ENCODE data around the gene AQP3.

Gene AQP3

DNA sequence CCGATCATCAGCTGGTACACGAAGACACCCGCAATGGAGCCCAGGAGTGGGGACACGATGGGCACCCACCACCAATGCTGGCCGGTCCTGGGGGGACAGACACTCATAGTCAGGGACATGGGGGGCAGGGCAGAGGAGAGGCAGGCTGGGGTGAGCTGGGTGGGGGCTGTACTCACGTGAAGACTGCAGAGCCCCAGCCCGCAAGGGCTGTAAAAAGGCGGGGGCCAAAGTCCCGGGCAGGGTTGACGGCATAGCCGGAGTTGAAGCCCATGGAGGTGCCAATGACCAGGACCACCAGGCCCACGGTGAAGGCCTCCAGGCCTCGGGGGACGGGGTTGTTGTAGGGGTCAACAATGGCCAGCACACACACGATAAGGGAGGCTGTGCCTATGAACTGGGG lies 5.3 kb downstream of the AQP3 start:
- no peak overlapping the region for H3K27ac ChIP-seq
- H3K4me1 ChIP-seq (ENCODE audit: low read depth, poor library complexity, severe bottlenecking) = peaks cover 23% of the 10 kb centered on the region
- 0 out of 2 replicates have a peak, but pooled peaks cover 3% of the 10 kb centered on the region for H3K79me2 ChIP-seq (ENCODE audit: insufficient read depth, low read depth)

DNA sequence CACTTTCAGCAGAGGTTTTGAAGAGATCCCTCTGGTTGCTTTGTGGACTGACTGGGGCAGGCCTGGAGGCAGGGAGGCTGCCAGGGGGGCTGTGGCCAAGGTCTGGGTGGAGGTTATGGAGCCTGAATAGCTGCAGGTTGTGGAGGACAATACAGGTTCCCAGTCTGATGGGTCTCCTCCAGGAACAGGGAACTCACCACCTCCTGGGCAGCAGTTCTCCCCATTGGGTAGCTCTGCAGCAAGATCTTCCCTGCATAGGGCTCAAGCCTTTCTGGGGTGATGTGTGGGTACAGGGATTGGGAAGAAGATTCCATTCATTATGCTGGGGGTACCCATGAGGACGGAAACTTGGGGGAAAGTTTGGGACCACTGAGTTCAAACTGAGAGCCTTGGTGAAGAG lies 6.8 kb downstream of the AQP3 start:
- Histone ChIP-seq H4K20me1 (ENCODE audit: insufficient read depth) (no peaks in the 10 kb centered on the region), H3K27me3 (ENCODE audit: insufficient read depth, low read depth) (no peaks in the 10 kb centered on the region), H3K4me1 (ENCODE audit: low read depth, poor library complexity, severe bottlenecking) (peaks cover 10% of the 10 kb centered on the region), H3K36me3 (ENCODE audit: insufficient read depth) (no peaks in the 10 kb centered on the region), H2AFZ (ENCODE audit: low read depth) (no peak overlapping the region), H3K4me2 (no peak overlapping the region), H3K9ac (no peak overlapping the region), H3K27ac (no peak overlapping the region), H3K79me2 (ENCODE audit: insufficient read depth, low read depth) (0 out of 2 replicates have a peak, but pooled peaks cover under 1% of the 10 kb centered on the region), H3K4me3 (IDR thresholded peaks at IDR 0.05; ENCODE audit: insufficient read depth, low read depth, low read length) (no peak overlapping the region)
- TF ChIP-seq, protein P1, sequence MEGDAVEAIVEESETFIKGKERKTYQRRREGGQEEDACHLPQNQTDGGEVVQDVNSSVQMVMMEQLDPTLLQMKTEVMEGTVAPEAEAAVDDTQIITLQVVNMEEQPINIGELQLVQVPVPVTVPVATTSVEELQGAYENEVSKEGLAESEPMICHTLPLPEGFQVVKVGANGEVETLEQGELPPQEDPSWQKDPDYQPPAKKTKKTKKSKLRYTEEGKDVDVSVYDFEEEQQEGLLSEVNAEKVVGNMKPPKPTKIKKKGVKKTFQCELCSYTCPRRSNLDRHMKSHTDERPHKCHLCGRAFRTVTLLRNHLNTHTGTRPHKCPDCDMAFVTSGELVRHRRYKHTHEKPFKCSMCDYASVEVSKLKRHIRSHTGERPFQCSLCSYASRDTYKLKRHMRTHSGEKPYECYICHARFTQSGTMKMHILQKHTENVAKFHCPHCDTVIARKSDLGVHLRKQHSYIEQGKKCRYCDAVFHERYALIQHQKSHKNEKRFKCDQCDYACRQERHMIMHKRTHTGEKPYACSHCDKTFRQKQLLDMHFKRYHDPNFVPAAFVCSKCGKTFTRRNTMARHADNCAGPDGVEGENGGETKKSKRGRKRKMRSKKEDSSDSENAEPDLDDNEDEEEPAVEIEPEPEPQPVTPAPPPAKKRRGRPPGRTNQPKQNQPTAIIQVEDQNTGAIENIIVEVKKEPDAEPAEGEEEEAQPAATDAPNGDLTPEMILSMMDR (conservative IDR thresholded peaks at IDR 0.05; ENCODE audit: low read depth, low read length) = no peak

More for the DNA sequence above, 5.3 kb downstream of the AQP3 start:
- Histone ChIP-seq H3K27me3 (ENCODE audit: insufficient read depth, low read depth) (no peaks in the 10 kb centered on the region), H4K20me1 (ENCODE audit: insufficient read depth) (no peaks in the 10 kb centered on the region), H3K36me3 (ENCODE audit: insufficient read depth) (no peaks in the 10 kb centered on the region), H3K4me3 (IDR thresholded peaks at IDR 0.05; ENCODE audit: insufficient read depth, low read depth, low read length) (no peak overlapping the region), H2AFZ (ENCODE audit: low read depth) (no peak overlapping the region), H3K4me2 (no peak overlapping the region), H3K9ac (no peak overlapping the region)
- TF ChIP-seq, protein P1 (conservative IDR thresholded peaks at IDR 0.05; ENCODE audit: low read depth, low read length) = no peak

DNA sequence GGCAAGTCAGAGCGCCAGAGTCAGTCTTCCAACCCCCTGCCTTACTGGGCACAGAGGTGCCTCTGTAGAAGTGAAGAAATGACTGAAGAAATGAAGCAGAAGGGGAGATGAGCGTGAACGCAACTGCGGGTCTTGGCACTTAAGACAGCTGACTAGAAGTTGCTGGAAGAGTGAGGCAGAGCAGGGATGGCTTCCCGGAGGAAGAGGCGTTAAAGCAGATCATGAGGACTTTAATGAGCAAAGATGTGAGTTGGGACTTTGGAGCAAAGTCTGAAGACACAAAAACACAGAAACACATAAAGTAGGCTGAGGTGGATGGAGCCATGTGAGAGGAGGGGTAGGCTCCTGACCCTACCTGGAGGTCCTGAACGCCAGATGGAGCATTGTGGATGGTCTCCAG lies 7.2 kb downstream of the AQP3 start:
- H4K20me1 ChIP-seq (ENCODE audit: insufficient read depth) = no peaks in the 10 kb centered on the region
- H2AFZ ChIP-seq (ENCODE audit: low read depth) = no peak overlapping the region
- TF ChIP-seq, protein P1 (conservative IDR thresholded peaks at IDR 0.05; ENCODE audit: low read depth, low read length) = no peak
- no peak overlapping the region for H3K9ac ChIP-seq
- H3K79me2 ChIP-seq (ENCODE audit: insufficient read depth, low read depth) = no peaks in the 10 kb centered on the region
- H3K27me3 ChIP-seq (ENCODE audit: insufficient read depth, low read depth) = no peaks in the 10 kb centered on the region
- no peak overlapping the region for H3K27ac ChIP-seq
- H3K4me2 ChIP-seq = no peak overlapping the region
- H3K4me3 ChIP-seq (IDR thresholded peaks at IDR 0.05; ENCODE audit: insufficient read depth, low read depth, low read length) = no peak overlapping the region
- H3K4me1 ChIP-seq (ENCODE audit: low read depth, poor library complexity, severe bottlenecking) = peaks cover 6% of the 10 kb centered on the region
- H3K36me3 ChIP-seq (ENCODE audit: insufficient read depth) = no peaks in the 10 kb centered on the region

DNA sequence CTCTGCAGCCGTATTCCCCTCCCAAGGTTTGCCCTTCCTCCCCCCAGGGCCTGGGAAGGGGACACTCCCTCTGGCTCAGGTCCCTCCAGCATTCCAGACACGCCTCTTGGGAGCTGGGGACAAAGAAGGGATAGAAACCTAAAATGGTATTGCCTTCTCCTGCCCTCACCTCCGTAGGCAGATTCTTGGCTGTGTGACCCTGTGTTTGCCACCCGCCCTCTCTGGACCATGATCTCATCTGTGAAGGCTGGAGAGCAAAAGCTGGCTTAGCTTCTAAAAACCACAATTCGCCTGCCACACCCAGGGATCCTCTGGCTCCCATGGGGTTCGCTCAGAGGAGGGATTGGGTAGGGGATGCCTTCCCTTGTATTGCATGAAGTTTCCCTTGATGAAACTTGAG lies 7.7 kb downstream of the AQP3 start:
- no peaks in the 10 kb centered on the region for H3K36me3 ChIP-seq (ENCODE audit: insufficient read depth)
- no peak overlapping the region for H3K9ac ChIP-seq
- TF ChIP-seq, protein P1 (conservative IDR thresholded peaks at IDR 0.05; ENCODE audit: low read depth, low read length) = no peak
- H3K4me2 ChIP-seq = no peak overlapping the region
- H3K4me3 ChIP-seq (IDR thresholded peaks at IDR 0.05; ENCODE audit: insufficient read depth, low read depth, low read length) = no peak overlapping the region
- no peaks in the 10 kb centered on the region for H3K79me2 ChIP-seq (ENCODE audit: insufficient read depth, low read depth)
- H3K27me3 ChIP-seq (ENCODE audit: insufficient read depth, low read depth) = no peaks in the 10 kb centered on the region
- peaks cover 2% of the 10 kb centered on the region for H3K4me1 ChIP-seq (ENCODE audit: low read depth, poor library complexity, severe bottlenecking)
- no peak overlapping the region for H2AFZ ChIP-seq (ENCODE audit: low read depth)
- no peaks in the 10 kb centered on the region for H4K20me1 ChIP-seq (ENCODE audit: insufficient read depth)
- no peak overlapping the region for H3K27ac ChIP-seq
